GM18870 (cell line): ENCODE data around the gene SAP30BP.

Experiments
- ATAC-seq: cut with Tn5 transposase; IDR thresholded peaks from one replicate; pipeline ENCODE4 v1.9.1; 2021; ENCODE audit warnings: moderate library complexity; ENCODE audit not compliant: unreplicated experiment

Gene SAP30BP

DNA sequence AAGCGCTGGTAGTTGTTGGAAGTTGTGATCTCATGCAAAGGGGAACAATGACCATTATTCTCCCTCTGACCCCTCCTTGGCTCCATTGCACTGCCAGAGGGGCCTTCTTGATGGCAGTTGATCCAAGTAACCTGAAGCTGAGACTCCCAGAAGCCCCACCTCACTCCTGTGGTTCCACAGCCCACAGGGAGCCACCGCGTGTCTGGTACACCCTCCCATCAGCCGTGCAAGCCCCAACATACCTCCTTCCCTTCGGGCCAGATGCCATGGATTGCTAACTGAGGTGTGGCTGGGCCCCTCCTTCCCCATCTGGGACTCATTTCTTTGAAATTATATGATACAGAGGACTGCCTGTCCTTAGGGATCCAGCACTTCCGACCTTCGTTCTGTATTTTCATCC lies 17.8 kb downstream of the SAP30BP start:
- ATAC-seq: no peak

GRCh38 chr17:75685499-75685898 lies 18.4 kb downstream of the SAP30BP start:
- ATAC-seq: no peak

DNA sequence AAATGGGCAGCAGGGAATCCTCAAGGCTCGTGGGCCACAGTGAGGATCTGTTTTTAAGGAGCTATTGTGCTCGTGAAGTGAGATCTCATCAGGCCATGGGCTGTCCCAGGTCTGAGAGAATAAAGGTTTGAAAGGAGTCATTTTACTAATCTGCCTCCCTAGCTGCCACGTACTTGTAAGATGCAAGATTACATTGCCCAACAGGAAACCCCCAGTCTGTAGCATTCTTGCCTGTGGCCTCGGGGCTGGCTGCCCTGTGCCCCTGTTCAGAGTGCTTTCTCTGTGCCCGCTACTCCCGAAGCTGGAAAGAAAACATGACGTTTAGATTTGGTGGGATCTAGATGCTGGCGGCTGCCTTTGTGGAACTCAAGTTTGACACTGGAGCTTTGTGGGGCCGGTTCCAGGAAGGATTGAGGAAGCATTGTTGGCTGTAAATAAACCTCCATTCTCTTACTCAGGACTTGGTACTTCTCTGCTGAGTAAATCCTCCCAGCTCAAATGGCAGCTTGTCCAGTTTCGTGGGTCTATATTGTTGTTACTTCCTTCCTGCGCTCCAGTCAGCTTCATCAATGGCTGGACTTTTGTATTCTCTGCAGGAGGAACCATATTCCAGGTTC lies 21.2 kb downstream of the SAP30BP start:
- no peak for ATAC-seq

DNA sequence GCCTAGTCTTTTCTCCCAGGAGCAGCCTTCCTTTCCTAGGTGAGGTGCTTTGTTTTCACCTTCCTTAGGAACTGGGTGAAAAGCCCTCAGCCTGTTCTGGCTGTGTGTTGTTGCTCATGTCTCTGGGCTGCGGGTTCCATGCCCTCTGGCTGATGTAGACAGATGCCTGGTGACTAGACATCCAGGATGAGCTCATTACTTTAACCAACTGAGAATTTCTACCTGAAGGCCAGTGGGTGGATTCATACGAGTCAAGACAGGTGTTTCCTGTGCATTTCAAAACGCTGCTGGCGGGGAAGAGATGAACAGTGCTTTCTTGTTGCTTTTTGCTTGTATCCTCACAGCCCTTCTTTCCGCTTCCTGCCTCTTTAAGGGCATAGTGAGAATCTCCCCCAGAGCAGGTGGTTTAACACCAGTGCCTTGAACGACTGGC lies 22.3 kb downstream of the SAP30BP start:
- ATAC-seq: no peak

DNA sequence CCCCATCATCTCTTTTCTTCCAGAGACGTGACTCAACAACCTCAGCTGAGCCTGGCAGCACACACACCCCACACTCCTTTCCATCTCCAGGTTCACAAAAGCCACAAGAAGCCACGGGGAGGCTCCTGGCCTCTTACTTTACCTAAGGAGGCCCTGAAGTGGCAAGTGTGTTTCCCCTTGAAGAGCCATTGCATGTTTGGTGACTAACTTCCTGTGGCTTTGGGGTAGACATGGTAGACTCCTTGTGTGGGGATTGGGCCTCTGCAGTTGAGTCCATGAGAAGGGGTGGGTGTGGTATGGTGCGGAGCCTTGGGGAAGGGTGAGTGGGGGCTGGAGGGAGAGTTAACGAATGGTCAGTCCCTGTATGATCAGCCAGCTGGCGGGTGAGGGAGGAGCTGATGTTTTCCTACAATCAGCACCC lies 24.2 kb downstream of the SAP30BP start:
- ATAC-seq: no peak

DNA sequence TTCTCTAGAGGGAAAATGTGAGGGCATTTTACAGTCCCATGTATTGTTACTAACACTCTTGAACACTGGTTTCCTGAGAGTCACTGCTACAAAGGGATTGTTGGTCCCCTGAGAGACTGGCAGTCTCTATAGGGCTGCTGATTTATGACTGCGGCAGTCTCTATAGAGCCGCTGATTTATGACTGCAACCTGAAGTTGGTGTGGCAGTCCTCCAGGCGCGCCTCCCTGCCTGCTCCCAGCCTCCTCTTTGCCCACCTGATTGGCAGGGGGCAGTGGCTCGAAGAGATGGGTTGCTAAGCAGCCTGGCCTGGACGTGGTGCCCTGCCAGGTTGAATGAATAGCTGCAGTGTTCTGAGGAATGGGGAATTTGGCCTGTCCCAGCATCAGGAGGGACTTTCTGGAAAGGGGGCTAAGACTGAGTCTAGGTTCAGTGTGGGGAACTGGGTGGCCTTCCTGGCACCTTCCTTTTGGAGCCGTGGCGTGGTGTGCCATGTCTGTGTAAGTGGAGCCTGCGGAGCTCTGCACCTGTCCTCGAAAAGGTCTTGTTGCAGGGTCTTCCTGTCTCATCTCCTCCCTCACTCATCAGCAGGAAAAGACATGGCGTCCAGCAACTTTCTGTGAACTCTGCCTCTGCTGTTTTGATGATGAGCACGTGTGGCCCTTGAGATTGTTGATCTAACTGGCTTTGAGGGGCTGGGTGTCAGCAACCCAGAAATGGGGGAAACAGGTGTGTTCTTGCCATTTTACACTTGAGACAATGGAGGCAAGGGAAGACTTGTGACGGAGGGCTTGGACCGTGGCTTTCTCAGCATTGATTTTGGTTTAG lies 24.9 kb downstream of the SAP30BP start:
- ATAC-seq: no peak

- ATAC-seq: no peak
Measured at GRCh38 chr17:75692976-75693375, 25.8 kb downstream of the SAP30BP start.

DNA sequence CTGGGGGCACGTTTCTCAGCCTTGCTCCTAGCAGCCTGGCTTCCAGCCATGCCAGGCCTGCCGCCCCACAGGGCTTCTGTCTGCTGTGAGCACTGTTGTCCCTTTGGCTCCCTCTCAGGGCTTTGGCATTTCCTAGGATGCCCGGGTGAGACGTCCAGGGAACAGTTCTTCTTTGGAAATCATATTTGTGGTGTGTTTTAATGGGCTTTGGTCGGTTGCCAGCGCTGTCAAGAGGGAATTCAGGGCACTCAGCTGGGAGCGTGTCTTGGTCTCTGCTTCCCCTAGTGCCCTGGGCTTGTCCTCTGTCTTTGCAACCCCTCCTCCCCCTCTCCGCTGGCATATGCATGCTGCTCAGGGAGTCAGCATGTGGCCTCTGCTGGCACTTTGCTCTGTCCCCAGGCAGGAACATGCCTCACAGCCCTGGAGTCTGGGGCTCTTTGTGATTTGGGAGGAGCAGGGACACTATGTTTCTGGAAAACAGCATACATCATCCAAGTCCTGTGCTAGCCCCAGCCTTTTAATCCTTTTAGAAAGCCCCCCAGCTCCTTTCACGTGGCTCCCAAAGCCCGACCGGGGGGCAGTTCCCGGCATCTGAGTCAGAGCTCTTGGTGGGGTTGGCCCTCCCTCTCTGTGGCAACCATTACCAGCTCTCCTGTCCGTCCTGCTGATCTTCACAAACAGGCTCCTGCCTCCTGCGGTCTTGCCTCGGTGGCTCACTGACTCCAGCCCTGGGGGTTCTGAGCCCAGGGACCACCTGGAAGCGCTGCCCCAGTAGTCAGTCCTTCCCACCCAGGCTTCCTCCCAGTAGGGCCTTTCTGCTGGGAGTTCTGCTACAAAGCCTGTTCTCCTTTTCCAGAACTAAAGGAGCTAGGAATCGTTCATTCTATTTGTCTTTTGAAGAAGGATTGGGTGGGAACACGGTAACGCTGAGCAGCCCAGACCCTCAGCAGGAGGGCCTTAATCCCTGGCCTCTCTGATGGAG lies 26.7 kb downstream of the SAP30BP start:
- no peak for ATAC-seq

- ATAC-seq: no peak
Measured at GRCh38 chr17:75694536-75694935, 27.4 kb downstream of the SAP30BP start.

DNA sequence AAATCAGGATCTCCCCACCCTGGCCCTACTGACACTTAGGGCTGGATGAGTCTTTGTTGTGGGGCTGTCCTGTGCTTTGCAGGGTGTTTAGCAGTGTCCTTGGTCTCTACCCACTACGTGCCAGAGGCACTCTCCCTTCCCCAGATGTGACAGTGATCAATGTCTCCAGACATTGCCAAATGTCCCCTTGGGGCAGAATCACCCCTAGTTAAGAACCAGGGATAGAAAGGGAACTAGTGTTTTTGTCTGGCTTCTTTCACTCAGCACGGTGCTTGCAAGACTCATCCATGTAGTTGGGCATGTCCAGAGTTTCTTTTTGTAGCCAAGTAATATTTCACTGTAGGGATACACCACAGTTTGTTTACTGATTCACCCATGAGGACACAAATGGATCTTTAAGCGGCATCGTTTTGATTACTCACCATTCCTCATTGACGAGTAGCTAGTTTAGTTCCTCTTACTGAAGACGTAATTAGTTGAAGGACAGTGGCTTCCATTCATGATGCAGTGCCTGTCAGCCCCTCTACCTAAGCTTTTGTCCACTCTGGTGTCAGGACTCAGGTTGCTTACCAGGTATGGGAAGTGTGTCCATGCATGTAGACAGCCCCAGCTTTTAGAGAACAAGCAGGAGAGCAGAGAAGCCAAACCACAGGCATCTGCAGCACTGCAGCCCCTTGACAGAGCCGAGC lies 28.1 kb downstream of the SAP30BP start:
- no peak for ATAC-seq

GRCh38 chr17:75695830-75696271 lies 28.7 kb downstream of the SAP30BP start:
- no peak for ATAC-seq

DNA sequence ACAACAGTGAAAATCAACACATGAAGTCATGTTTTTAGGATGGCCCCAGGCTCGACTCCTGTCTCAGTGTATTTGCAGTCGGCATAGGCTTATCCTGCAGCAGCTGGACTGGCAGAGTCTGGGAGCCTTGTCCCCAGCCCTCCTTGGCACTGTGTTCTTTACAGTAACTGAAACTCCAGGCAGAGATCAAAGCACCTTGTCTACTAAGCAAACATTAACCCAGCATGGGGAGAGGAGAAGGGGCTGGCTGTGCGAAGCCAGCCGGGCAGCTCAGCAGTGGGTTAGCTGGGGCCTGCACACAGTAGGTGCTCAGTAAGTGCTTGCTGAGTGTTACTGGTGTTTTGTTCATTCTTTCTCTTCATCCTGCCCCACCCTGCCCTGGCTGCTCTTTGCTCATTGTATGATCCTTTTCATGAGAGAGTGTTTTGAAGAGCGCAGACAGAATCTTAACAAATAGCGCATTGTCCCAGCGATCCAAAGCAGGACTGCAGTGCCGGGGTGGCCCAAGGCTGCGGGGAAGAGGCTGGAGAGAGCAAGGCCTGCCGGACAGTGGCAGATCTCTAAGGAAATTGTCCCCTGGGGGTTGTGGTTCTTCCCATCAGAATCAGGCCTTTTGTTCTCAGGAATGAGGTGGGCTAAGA lies 30.6 kb downstream of the SAP30BP start:
- no peak for ATAC-seq

- ATAC-seq: no peak
Measured at GRCh38 chr17:75698659-75699058, 31.5 kb downstream of the SAP30BP start.

GRCh38 chr17:75701288-75701687 lies 34.1 kb downstream of the SAP30BP start:
- no peak for ATAC-seq

GRCh38 chr17:75703191-75703590 lies 36.1 kb downstream of the SAP30BP start:
- no peak for ATAC-seq

DNA sequence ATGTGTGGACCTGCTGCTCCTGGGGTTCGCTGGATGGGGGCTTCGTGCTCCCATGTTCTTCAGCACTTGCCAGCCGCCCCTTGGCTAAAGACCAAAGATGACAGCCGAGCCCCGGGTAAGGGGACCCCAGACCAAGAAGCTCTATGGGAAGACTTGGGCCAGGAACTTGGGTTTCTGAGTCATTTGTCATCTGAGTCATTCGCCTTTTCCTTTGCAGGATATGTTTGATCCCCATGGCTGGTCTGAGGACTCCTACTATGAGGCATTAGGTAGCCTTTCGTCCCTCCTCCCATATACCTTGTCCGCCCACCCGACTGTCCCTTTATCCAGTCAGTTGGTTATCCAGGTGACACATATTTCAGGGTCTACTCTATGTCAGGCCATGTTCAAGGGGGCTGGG lies 36.5 kb downstream of the SAP30BP start:
- ATAC-seq: no peak

- ATAC-seq: no peak
Measured at GRCh38 chr17:75704963-75705875, 38.1 kb downstream of the SAP30BP start.

DNA sequence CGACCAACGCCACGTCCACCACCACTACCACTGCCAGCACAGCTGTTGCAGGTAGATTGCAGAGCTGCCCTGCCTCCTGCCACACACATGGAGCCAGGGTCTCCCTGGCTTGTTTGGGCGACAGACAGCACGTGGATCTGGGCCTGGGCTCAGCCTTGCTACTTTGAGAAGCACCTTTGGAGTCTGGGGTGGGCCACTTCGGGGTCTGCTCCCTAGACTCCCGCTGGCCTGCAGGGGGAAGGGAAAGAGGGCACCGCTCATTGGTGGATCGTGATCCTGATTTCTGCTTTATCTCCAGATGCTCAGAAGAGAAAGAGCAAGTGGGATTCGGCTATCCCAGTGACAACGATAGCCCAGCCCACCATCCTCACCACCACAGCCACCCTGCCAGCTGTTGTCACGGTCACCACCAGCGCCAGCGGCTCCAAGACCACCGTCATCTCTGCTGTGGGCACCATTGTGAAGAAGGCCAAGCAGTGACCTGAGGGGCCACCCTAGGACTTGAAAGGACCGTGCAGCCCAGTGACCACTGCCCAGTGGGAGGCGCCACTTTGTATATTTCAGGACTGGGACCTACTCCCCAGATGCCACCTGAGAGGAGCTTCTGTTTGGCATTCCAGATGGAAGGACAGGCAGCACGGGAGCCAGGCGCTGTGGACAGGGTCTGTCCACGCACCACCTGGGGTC lies 39.0 kb downstream of the SAP30BP start:
- ATAC-seq: no peak
